ENCODE data around the gene FHIT. TPM values are rescaled to one million over a fixed set of nuclear protein-coding genes. Genes with fewer than 3 reads are reported as not detected.
"Not testable (repeated sequence)": the region's sequence is repeated elsewhere in the genome, so short reads cannot be mapped to it uniquely, and the experiment has no call there.

Gene FHIT
- total RNA-seq, 1 donor from 2014 or later = 23.8 TPM

DNA sequence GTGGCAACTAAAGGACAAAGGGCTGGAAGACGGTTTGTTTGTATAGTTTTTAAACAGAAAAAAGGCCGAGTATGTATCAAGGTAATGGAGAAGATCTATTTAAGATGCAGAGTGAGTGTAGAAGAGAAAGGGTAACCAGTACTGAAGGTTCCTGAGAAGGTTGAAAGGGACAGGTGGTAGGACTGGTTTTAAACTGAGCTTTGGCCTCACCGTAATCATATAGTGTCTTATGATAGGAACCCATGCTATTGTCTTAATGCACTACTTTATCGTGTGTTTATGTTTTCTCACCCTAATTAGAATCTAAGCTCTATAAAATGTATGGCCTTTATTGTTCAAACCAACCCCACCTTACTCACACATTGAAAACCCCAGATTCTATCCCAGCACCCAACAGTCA, 32.7 kb downstream of the FHIT start:
- intact Hi-C loops (cut with micrococcal nuclease) = no loop called here
- no peak overlapping the region for H3K27ac Mint-ChIP-seq
- no peak overlapping the region for H3K4me3 Mint-ChIP-seq
- H3K27me3 Mint-ChIP-seq = no peaks in the 10 kb centered on the region
- peaks cover 7% of the 10 kb centered on the region for H3K9me3 Mint-ChIP-seq
- H3K4me1 Mint-ChIP-seq = no peaks in the 10 kb centered on the region
- no peaks in the 10 kb centered on the region for H3K36me3 Mint-ChIP-seq (ENCODE audit: low read depth)
- no peak for DNase-seq

DNA sequence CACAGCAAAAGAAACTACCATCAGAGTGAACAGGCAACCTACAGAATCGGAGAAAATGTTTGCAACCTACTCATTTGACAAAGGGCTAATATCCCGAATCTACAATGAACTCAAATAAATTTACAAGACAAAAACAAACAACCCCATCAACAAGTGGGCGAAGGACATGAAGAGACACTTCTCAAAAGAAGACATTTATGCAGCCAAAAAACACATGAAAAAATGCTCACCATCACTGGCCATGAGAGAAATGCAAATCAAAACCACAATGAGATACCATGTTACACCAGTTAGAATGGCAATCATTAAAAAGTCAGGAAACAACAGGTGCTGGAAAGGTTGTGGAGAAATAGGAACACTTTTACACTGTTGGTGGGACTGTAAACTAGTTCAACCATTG, 35.1 kb downstream of the FHIT start:
- DNase-seq; H3K27ac Mint-ChIP-seq; intact Hi-C loops (cut with micrococcal nuclease); H3K4me3 Mint-ChIP-seq; H3K4me1 Mint-ChIP-seq; H3K27me3 Mint-ChIP-seq; H3K36me3 Mint-ChIP-seq (ENCODE audit: low read depth): not testable (repeated sequence)
- H3K9me3 Mint-ChIP-seq = peaks cover 11% of the 10 kb centered on the region

DNA sequence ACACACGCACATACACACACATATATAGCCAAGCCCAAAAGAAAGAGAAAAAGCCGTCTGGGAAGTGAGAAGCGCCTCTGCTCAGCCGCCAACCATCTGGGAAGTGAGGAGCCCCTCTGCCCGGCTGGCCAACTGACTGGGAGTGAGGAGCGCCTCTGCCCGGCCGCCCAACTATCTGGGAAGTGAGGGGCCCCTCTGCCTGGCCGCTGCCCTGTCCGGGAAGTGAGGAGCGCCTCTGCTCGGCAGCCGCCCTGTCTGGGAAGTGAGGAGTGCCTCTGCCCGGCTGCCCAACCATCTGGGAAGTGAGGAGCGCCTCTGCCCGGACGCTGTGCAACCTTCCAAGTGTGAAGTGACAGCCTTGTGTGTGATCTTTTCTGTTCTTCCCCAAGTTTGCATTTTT, 49.2 kb downstream of the FHIT start:
- no peak for DNase-seq
- intact Hi-C loops (cut with micrococcal nuclease) = no loop called here
- H3K27me3 Mint-ChIP-seq = no peaks in the 10 kb centered on the region
- no peaks in the 10 kb centered on the region for H3K36me3 Mint-ChIP-seq (ENCODE audit: low read depth)
- no peak overlapping the region for H3K27ac Mint-ChIP-seq
- H3K9me3 Mint-ChIP-seq = peaks cover 3% of the 10 kb centered on the region
- H3K4me1 Mint-ChIP-seq = no peaks in the 10 kb centered on the region
- no peak overlapping the region for H3K4me3 Mint-ChIP-seq

DNA sequence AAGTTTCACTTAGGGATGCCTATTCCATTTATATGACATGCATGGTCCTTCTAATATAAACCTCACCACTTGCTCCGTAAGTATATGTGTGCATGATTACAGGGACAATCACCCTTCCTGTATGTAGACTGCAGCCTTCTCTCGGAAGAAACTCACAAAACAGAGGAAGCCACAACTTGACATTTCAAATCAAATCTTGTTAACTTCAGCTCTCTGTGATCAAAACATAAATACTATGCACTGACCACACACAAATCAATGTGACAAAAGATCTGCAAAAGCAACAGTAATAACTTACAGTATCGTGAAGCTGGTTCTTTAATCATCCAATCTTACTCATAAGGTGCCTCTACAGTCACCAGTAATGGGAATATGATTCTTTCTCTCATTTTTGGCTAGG, 50.2 kb downstream of the FHIT start:
- Mint-ChIP-seq H3K9me3 (peaks cover 3% of the 10 kb centered on the region), H3K4me3 (no peak overlapping the region), H3K27me3 (no peaks in the 10 kb centered on the region), H3K27ac (no peak overlapping the region), H3K36me3 (ENCODE audit: low read depth) (no peaks in the 10 kb centered on the region), H3K4me1 (no peaks in the 10 kb centered on the region)
- DNase-seq = no peak
- intact Hi-C loops (cut with micrococcal nuclease) = no loop called here

DNA sequence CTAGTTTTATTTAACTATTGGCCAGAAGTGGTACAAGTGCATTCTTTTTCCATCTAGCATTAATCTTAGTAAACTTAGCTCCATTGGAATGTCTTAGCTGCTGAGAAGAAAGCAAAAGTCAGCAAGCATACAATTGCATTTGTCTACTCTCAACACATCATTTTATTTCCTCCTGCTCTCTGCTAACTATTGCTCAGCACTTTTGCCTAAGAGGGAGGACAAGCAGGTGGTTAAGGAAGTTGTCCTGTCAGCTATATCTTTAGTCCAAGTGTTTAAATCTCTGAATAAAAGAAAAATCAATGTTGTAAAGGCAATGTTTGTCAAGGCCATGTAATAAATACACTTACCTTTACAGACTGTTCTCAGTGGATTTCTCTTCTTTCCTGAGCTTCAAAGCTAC, 51.0 kb downstream of the FHIT start:
- intact Hi-C loops (cut with micrococcal nuclease) = no loop called here
- H3K27ac Mint-ChIP-seq = no peak overlapping the region
- H3K27me3 Mint-ChIP-seq = no peaks in the 10 kb centered on the region
- peaks cover 3% of the 10 kb centered on the region for H3K9me3 Mint-ChIP-seq
- H3K4me3 Mint-ChIP-seq = no peak overlapping the region
- H3K36me3 Mint-ChIP-seq (ENCODE audit: low read depth) = no peaks in the 10 kb centered on the region
- no peaks in the 10 kb centered on the region for H3K4me1 Mint-ChIP-seq
- DNase-seq = no peak

DNA sequence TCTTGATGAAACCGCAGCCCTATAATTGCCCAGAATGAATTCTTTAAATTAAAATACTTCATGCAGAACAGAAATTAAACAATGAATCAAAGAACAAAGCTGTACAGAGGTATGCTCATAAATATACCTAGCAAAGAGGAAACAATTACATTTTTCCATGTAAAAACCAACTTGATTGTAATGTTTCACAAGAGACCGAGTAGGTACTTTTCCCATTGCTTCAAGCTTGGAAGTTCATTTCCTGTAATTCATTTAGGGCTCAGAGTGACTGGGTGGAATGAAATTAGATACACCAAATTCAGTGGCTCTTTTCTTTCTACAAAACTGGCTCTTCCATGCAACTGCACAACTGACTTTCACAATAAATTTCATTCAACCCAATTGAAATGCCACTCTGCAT, 51.4 kb downstream of the FHIT start:
- no peak for DNase-seq
- intact Hi-C loops (cut with micrococcal nuclease) = no loop called here
- Mint-ChIP-seq H3K27me3 (no peaks in the 10 kb centered on the region), H3K4me3 (no peak overlapping the region), H3K9me3 (peaks cover 3% of the 10 kb centered on the region), H3K27ac (no peak overlapping the region), H3K36me3 (ENCODE audit: low read depth) (no peaks in the 10 kb centered on the region), H3K4me1 (no peaks in the 10 kb centered on the region)

DNA sequence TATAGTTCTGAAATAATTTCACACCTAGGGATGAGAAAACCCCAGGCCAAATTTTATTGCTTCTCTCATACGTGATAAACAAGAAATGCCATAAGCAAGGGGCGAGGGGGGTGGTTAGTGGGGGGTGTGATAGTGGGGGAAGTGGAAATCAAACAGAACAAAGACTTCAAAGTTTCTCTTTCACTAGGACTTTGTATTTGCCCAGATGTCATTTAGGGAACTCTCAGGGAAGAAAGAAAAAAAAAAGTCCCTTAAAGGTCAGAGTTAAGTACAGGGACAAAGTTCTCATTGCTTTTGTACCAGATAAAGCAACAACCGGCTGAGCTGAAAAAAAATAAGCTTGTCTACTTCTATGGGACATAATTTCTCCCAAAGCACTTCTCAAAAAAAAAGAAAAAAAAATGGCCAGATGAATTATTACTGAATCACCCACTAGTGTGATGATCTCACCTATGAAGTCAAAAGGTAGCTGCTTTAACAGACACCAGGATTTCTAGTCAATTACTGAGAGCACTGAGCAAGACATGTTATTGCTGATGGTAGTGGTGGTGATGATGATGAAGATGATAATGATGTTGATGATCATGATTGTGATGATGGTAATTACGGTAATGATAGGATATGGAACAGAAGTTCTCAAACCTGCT, 56.2 kb downstream of the FHIT start:
- intact Hi-C loops (cut with micrococcal nuclease) = no loop called here
- Mint-ChIP-seq H3K36me3 (ENCODE audit: low read depth) (peaks cover 2% of the 10 kb centered on the region), H3K4me3 (no peak overlapping the region), H3K9me3 (peaks cover 6% of the 10 kb centered on the region), H3K27ac (no peak overlapping the region), H3K27me3 (no peaks in the 10 kb centered on the region), H3K4me1 (no peaks in the 10 kb centered on the region)
- DNase-seq = no peak

DNA sequence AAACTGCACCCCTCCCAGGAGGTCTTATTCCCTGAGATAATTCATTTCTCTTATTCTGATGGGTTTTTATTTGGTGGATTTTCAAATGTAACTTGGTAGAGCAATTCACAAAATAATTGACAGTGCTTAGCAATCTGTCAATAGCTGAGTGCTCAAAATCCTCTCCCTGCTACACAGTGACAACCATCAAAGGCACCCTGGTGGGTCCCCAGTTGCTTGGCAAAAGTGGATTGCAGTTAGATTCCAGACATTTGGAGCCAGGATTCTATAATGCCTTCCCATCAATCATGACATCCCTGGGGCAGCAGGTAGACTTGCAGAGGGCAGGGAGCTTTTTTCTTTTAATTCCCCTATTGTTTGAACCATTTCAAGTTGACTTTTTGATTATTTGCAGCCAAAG, 59.0 kb downstream of the FHIT start:
- no peaks in the 10 kb centered on the region for H3K4me1 Mint-ChIP-seq
- H3K36me3 Mint-ChIP-seq (ENCODE audit: low read depth) = peaks cover 2% of the 10 kb centered on the region
- H3K4me3 Mint-ChIP-seq = no peak overlapping the region
- H3K27ac Mint-ChIP-seq = no peak overlapping the region
- H3K27me3 Mint-ChIP-seq = no peaks in the 10 kb centered on the region
- DNase-seq = no peak
- intact Hi-C loops (cut with micrococcal nuclease) = no loop called here
- H3K9me3 Mint-ChIP-seq = peaks cover 7% of the 10 kb centered on the region

DNA sequence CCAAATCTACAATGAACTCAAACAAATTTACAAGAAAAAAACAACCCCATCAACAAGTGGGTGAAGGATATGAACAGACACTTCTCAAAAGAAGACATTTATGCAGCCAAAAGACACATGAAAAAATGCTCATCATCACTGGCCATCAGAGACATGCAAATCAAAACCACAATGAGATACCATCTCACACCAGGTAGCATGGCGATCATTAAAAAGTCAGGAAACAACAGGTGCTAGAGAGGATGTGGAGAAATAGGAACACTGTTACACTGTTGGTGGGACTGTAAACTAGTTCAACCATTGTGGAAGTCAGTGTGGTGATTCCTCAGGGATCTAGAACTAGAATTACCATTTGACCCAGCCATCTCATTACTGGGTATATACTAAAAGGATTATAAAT, 61.0 kb downstream of the FHIT start:
- H3K4me1 Mint-ChIP-seq; H3K9me3 Mint-ChIP-seq; H3K27ac Mint-ChIP-seq; H3K27me3 Mint-ChIP-seq; H3K4me3 Mint-ChIP-seq; intact Hi-C loops (cut with micrococcal nuclease); DNase-seq; H3K36me3 Mint-ChIP-seq (ENCODE audit: low read depth): not testable (repeated sequence)

DNA sequence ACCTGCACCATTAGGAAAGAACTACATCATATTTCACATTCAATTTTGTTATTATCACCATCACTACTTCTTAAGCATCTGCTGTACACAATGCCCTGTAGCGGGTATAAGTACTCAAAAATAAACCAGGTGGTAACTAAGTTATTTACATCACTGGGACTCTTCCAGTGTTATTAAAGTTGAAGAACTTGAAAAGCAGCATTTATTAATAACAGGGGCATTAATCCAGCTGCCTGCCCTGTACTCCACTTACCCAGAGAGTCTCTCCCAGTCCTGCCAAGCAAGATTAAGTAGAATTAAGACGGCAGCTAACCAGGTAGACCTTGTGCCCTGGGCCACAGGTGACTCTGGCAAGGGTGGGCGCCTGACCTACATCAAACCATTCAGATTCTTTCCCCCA, 65.2 kb downstream of the FHIT start:
- intact Hi-C loops (cut with micrococcal nuclease) = no loop called here
- peaks cover 8% of the 10 kb centered on the region for H3K4me1 Mint-ChIP-seq
- no peak for DNase-seq
- no peak overlapping the region for H3K27ac Mint-ChIP-seq
- H3K9me3 Mint-ChIP-seq = peaks cover 6% of the 10 kb centered on the region
- H3K27me3 Mint-ChIP-seq = no peaks in the 10 kb centered on the region
- no peaks in the 10 kb centered on the region for H3K36me3 Mint-ChIP-seq (ENCODE audit: low read depth)
- no peak overlapping the region for H3K4me3 Mint-ChIP-seq

DNA sequence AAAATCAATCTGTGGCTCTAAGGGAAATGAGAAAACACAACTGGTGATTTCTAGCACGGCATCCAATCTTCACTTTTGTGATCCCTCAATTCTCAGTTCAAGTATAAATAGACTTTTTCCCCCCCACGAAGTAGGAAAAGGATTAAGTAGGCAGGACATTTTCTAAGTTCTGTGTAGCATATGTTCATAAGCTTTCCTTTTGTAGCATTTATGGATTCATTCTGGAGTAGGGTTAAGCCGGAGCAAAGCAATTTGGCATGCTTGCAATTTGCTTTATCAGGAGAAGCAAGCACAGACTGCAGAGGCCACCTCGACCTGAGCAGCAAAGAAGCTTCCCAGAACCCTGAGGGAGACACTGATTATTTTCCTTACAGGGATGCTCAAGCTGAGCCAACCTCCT, 66.3 kb downstream of the FHIT start:
- intact Hi-C loops (cut with micrococcal nuclease) = no loop called here
- Mint-ChIP-seq H3K9me3 (peaks cover 6% of the 10 kb centered on the region), H3K36me3 (ENCODE audit: low read depth) (no peaks in the 10 kb centered on the region), H3K27ac (no peak overlapping the region), H3K4me3 (no peak overlapping the region), H3K27me3 (no peaks in the 10 kb centered on the region), H3K4me1 (peaks cover 8% of the 10 kb centered on the region)
- no peak for DNase-seq

DNA sequence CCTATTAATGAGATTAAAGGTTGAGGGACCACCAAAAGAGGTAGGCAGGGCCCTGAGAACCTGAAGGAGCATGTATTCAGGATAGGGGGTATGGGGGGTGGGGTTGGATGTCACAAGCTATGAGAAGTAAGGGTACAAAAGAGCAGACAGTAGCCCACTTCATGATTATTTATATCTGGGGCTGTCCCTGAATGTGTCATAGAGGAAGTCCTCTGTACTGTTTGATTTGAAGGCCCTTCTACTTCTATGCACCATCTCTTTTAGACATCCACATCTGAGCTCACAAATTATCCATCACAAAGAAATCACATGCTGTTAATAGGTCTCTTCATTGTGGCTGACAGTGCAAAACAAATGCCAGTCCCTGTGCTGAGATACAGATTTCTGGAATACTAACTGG, 68.6 kb downstream of the FHIT start:
- Mint-ChIP-seq H3K27ac (no peak overlapping the region), H3K4me3 (no peak overlapping the region), H3K36me3 (ENCODE audit: low read depth) (no peaks in the 10 kb centered on the region), H3K9me3 (peaks cover 4% of the 10 kb centered on the region), H3K27me3 (no peaks in the 10 kb centered on the region), H3K4me1 (peaks cover 8% of the 10 kb centered on the region)
- intact Hi-C loops (cut with micrococcal nuclease) = no loop called here
- DNase-seq = no peak

DNA sequence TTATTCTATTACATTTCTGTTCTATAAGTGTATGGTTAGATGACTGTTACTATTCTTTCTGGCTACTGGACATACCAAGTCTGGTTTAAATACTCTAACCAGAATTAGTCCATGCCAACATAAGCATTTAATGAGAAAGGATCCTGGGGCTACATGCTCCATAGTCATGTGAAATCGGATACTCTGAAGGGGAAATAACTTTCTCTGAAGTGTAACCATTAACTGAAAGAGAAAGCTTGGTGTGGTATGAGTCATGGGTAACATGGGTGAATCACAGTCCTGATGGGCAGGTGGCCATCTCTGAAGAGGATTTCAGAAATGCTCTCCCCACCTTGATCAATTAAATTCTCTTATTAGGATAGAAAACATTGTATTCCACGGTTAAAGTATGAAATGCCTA, 69.4 kb downstream of the FHIT start:
- intact Hi-C loops (cut with micrococcal nuclease) = no loop called here
- no peaks in the 10 kb centered on the region for H3K27me3 Mint-ChIP-seq
- no peak overlapping the region for H3K4me3 Mint-ChIP-seq
- DNase-seq = no peak
- H3K4me1 Mint-ChIP-seq = peaks cover 8% of the 10 kb centered on the region
- H3K27ac Mint-ChIP-seq = no peak overlapping the region
- peaks cover 3% of the 10 kb centered on the region for H3K9me3 Mint-ChIP-seq
- H3K36me3 Mint-ChIP-seq (ENCODE audit: low read depth) = no peaks in the 10 kb centered on the region

DNA sequence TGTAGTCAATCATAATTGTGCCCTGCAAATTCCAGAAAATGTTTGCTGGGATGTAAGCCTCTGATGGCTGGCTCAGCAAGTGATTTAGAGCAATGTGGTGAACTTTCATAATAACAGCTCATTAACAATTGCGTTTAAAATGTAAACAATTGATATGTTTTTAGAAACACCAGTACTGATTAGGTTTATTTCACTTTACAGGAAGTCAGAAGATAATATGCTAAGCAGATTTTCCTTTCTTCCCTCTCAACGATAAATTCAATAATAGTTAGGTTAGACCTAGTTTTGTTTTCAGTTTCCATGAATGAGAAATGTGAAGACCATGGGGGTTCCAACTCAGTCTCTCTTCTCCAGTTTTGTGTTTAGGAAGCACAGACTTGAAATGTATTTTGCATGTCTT, 71.0 kb downstream of the FHIT start:
- DNase-seq = no peak
- H3K4me1 Mint-ChIP-seq = peaks cover 8% of the 10 kb centered on the region
- H3K27ac Mint-ChIP-seq = no peak overlapping the region
- no peaks in the 10 kb centered on the region for H3K36me3 Mint-ChIP-seq (ENCODE audit: low read depth)
- intact Hi-C loops (cut with micrococcal nuclease) = no loop called here
- no peaks in the 10 kb centered on the region for H3K27me3 Mint-ChIP-seq
- no peak overlapping the region for H3K4me3 Mint-ChIP-seq
- H3K9me3 Mint-ChIP-seq = peaks cover 4% of the 10 kb centered on the region

DNA sequence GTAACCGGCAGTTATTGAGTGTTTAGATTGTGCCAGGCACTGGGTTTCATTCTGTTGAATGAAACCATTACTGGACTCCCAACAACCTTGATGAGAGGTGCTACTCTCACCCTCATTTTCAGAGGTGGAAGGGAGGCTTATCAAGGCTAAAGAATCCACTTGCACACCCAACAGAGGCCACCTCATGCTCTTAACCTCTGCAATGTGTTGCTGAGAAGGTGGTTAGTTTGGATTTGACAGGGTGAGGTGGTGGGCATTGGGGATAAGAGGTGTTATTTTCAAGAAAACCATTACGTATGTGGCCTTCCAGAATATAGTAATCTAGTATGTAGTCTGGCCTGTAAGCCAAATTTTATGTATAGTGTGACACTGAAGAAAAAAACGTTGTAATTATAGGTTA, 73.1 kb downstream of the FHIT start:
- no peak overlapping the region for H3K27ac Mint-ChIP-seq

More for the DNA sequence above, 73.1 kb downstream of the FHIT start:
- Mint-ChIP-seq H3K4me1 (peaks cover 8% of the 10 kb centered on the region), H3K4me3 (no peak overlapping the region), H3K27me3 (no peaks in the 10 kb centered on the region), H3K9me3 (peaks cover 6% of the 10 kb centered on the region), H3K36me3 (ENCODE audit: low read depth) (no peaks in the 10 kb centered on the region)
- DNase-seq = no peak
- intact Hi-C loops (cut with micrococcal nuclease) = no loop called here
